SKM-1 treated with dmso at 0.1 percent for 144 hours (cell line): Measurements from ENCODE around the gene DRAM1.

Experiments
- DNase-seq: peaks from one replicate; lab custom pipeline; 2025; ENCODE audit not compliant: unreplicated experiment; lab: John Stamatoyannopoulos, UW

Gene DRAM1

DNA sequence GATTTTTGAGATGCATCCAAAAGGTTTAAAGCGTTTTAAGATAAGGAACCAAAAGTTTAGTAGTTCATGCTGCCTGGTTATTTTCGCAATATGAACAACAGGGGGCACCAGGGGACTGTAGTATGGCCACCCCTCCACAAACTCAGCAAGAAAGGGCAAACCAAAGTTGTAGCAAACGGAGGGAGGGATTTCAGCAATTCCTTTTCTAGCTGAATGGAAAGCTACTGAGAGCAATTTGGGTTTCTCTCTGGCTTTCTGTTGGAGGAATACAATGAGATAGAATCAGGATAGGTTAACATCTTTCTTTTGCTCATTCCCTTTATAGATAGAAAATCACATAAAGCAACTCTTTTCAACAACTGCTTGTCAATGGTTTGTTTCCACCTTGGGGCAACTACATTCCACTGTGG lies 62.5 kb downstream of the DRAM1 start:
- DNase-seq: peak; percentile 50

DNA sequence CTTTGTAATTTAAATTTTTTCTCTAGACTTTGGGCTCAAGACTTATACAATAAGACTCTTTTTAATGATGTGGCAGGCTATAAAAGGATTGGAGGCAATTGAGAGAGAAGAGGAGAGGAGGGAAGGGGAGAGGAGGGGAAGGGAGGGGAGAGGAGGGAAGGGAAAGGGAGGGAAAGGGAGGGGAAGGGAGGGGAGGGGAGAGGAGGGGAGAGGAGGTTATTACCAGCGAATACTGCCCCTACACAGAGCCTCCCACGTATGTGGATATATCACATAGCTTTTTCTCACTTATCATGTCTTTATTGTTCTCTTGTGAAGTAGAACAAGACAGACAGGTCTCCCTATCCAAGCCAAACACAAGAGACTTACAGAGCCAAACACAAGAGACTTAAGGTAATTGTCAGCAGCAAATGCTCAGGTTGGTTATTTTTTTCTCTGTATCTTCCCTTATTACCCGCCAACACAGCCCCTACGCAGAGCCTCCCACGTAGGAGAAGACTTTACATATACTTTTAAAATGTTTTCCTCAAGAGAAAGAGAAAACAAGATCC lies 63.1 kb downstream of the DRAM1 start:
- DNase-seq: no peak

DNA sequence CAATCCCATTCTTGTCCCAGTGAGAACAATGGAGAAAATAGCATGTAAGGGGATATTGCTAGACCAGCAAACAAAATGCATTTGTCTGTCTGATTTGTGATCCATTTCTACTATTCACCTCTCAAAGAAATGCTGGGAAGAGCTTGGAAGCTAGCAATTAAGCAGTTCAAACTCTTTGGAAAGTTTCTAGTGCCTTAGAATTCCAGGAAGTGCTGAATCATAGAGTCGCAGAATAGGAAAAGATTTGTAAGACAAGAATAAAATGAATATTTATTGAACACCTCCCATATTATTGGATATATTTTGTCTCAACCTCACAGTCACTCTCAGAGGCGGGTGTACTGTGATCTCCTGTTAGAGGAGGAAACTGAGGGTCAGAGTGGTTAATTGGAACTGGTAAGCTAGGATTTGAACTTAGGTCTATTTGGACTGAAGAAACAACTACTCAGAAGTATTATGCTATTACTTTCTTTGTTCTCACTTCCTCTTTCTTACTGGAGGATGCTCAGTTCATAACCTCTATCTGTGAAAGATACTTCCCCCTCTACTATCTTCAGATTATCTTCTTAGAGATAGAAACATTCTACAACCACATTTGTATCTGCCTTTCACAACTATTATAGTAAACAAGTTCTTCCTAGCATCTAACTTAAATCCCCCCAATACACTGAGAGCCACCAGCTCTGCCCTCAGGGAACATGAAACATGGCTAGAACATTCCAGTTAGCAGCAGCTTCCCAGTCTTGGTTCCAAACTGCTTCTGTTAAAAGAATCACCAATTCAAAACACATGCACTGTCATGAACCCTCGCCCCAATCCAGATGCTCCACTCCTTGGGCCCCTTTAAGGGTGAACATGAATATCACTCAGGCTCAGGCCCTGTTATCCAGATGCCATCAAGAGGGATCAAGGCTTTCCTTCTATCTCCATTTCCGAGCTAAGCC lies 64.2 kb downstream of the DRAM1 start:
- peak; percentile 57 for DNase-seq

DNA sequence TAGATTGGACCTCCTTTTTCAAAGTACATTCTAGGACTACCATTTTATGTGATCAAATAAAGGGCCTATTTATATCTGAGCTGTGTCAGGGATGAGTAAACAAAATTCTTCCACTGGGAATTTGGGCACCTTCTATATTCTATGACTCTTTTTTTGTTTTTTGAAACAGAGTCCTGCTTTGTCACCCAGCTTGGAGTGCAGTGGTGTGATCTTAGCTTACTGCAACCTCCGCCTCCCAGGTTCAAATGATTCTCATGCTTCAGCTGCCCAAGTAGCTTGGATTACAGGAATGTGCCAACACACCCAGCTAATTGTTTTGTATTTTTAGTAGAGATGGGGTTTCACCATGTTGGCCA lies 64.8 kb downstream of the DRAM1 start:
- DNase-seq: no peak

DNA sequence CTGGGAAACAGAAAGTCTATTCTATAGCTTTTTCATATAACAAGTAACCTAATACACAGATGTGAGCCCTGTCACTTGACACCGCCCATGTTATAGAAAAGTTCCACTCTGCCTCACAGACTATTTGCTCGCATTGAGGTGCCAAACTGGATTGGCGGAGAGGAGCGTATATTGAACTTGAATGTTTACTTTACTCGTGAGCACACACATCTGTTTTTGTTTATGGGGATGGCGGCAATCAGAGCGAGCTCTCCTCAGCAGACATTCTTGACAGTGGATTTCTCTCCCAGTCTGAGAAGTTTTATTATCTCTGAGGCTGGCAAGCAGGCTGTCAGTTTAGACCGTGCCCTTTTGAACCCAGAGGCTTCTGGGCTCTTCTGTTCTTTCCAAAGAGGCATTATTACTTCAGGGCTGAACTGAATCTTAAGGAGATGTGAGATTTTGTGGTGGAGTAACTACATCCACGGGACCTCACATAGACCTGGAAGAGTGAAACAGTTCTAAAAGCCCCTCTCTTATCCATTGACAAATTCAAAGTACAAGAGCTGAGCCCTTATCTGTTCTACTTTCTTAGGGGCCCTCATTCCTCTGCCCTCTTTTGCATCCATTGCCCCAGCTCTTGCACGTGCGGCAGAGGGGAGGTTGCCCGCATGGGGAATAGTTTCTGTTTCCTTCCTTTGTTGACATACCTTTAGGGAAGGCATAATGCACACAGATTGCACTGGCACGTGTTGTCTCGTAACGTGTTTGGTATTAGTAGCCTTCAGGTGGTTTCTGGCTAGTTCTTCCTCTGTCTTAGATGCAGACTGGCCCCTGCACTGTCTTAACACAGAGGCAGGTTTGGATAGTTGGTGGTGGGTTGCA lies 68.2 kb downstream of the DRAM1 start:
- no peak for DNase-seq

DNA sequence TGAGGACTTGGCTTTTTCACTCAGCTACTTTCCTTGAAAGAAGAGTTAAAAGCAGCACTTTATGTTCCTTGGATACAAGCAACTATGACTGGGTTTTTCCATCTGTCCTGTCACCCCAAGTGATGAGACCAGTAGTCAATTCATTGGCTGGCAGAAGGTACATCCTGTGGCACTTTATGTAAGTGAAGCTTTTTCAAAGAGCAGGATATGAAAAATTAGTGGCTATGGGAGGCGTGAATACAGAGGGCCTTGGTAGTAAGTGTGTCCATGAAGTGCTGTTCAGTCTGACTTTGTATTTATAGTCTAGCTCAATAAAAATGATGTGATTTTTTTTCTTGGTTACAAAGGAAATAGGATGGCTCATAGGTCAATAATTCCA lies 68.8 kb downstream of the DRAM1 start:
- no peak for DNase-seq

DNA sequence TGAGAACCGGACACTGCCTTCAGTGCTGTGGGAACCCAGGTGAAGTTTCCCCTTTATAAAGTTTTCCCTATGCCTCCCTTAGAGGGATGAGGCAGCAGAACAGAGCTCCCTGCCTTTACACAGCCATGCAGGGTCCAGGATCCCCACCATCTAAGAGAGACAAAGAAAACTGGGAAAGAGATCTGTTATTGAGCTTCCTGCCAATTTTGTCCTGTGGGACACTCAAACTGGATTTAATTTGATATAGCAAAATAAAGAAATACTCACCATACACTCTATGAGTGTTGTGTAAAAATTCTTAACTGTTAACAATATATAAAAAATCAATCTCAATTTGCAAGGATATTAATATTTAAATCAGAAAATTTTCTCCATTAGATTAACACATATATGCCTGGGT lies 69.9 kb downstream of the DRAM1 start:
- no peak for DNase-seq

DNA sequence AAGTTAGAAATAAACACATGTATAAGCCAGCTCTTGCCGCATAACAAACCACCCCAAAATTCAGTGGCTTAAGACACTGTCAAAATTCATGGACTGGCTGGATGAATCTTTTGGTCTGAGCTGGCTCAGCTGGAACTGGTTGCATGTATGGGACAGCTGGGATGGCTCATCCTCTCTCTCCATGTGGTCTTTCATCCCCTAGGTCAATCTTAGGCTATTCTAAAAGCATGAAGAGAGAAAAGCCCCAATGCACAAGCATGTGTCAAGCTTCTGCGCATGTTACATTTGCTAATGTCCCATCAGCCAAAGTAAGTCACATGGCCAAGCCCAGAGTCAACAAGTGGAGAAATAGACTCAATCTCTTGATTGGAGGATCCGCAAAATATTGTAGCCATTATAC lies 71.0 kb downstream of the DRAM1 start:
- no peak for DNase-seq

DNA sequence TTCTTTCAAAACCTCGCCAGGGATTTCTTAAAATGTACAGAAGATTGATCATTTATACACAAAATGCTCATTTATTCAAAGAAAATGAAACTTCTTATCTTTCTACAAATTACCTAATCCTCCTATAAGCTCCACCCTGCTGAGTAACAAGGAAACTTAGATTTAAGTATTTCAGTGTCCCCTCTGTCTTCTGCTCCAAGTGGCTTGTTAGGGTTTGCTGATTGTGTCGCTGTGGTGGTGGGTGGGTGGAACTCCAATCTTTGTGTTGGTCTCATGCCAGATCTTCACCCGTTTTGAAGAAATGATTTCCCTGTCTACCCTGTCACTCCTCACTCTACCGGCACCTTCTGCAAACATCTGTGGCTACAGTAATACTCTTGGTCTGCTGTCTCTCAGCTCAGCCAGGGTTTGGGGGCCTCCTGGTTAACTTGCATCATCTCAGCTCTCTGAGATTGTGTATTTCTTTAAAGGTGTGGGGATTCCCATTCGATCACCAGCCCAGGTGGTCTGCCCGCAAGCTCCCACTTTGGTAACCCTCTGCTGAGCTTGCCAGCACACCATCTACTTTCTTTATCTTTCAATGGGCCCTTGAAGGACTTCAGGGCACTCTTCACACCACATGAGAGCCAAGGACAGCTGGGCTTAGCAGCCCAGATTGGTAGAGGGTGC lies 73.8 kb downstream of the DRAM1 start:
- no peak for DNase-seq

DNA sequence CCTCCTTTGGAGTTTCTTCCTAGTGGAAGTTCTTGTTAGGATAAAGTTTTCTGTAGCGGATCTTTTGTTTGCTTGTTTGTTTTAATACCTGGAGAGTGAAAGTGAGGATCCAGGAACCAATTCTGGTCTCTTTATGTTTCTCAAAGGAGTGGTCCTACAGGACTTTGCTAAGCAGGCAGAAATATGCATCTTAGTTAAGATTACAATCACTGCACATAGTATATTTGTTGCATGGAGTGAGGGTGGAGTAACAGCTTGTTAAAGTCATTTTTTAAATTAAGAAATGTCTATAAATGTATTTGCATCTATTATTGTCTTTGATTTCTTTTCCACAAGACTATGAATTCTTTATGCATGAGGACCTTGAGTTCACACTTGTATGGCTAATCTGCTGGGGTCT lies 76.7 kb downstream of the DRAM1 start:
- DNase-seq: no peak

DNA sequence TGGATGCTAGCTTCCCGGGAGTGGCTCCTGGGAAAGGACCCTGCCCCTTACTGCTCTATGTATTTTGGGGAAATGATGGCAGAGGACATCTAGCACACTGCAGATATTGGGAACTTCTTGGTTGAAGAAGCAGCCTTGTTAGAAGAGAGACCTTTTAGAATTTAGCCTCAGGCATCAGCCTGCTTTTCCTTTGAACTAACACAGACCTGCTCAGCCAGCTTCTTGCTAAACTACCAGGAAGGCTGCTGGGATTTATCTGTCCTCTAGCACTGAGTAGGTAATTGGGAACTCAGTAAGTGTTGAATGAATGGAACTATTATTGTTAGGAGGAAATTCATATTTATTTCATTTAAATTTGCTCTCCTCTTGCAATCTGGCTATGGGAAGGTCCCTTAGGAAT lies 77.3 kb downstream of the DRAM1 start:
- DNase-seq: no peak

DNA sequence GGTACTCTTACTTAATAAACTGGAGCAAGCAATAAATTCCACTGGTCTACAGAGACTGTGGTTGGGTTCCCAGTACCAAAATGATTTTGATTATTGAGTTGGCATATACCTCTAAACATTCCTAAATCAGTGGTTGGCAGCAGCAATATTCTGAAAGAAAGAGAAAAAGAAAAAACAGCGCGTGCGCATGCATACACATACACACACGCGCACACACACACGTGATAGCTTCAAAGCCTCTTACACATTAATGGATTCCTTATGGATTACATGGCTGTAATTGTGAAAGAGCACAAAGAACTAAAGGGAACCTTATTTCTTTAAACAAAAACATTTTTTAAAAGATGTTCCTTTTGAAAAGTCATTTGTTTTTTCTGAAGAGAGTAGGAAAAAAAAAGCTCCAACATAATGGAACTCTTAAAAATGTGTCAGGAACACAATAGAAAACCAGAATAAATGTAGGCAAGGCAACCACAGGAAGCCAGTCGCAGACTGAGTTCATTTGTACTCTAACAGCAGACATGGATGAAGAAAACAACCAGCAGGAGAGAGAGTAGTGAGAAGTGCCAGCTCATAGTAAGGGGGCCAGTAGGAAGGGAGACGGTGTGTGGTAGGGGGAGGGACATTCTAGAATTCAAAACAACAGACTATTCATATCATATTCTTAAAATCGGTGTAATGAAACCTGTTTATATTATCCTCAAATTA lies 80.0 kb downstream of the DRAM1 start:
- no peak for DNase-seq

DNA sequence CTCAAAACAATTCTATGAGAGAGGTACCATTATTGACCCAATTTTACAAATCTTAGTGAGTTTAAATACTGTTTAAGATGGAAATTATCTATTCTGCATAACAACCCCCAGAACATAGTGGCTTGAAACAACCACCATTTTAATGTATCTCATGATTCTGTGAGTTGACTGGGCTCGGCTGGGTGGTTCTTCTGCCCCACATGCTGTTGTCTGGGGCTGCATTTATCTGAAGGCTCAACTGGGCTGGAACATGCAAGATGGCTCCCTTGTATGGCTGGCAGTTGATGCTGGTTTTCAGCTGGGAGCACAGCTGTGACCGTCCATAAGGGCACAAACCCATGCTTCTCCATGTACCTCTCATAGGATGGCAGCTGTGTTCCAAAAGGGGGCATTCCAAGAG lies 82.2 kb downstream of the DRAM1 start:
- DNase-seq: no peak

DNA sequence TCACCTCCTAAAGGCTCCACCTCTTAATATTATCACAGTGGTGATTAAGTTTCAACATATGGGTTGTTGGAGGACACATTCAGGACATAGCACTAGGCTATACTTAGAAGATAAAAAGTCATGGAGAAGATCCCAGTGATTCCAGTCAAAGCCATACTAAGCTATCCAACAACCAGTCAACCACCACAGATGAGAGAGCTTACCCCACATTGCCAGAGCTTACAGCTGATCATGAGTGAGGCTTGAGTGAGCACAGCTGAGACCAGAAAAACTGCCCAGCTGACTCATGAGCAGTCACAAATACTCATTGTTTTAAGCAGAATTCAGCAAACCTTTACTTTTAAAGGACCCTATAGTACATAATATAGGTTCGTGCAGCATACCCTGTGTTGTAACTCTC lies 85.1 kb downstream of the DRAM1 start:
- no peak for DNase-seq

DNA sequence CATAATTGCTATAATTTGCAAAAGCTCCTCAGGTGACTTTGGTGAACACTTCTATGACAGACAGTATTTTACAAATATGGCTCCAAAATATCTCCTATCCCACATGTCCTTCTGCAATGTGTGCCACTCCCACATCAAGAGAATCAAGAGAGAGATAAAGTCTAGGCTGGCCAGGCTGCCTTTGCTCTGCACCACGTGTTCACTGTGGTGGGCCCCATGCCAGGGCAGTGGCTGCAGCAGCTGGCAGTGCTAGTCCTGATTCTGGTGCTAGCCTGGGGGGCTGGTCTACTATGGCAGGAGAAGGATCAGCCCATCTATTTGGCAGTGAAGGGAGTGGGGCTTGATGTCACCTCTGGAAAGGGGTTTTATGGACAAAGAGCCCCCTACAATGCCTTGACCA lies 86.3 kb downstream of the DRAM1 start:
- no peak for DNase-seq

DNA sequence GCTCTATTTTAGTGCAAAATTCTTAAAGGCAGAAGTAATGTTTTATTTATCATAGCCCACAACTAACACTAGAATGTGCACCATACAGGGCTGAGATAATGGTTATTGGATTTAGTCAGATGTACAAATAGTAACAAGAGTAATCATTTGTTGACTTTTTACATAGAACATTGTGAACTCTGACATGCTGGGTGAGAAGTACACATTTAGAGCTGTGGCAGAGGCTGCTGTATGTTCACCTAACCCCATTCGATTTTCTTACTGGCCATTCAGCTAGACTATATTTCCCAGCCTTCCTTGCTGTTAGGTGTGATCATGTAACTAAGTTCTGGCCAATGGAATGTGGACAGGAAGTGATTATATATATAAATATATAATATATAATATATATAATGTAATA lies 89.1 kb downstream of the DRAM1 start:
- no peak for DNase-seq

DNA sequence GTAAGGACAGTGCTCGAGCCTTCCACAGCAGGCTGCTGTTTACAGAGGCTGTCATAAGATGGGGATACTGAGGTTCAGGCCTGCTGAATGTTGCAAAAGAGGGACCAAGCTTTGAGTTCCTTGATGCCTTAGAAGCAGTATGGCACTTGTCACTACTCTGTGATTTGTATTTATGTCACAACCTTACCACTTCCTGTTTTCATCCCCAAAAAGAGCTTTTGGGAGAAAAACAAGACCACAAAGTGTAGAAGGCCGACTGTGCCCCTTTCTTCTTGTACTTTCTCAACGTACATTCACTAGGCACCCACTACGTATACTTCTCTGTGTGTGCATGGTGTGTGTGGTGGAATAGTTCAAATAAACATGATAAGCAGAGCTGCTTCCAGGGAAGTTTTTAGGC lies 90.1 kb downstream of the DRAM1 start:
- DNase-seq: peak; percentile 7

DNA sequence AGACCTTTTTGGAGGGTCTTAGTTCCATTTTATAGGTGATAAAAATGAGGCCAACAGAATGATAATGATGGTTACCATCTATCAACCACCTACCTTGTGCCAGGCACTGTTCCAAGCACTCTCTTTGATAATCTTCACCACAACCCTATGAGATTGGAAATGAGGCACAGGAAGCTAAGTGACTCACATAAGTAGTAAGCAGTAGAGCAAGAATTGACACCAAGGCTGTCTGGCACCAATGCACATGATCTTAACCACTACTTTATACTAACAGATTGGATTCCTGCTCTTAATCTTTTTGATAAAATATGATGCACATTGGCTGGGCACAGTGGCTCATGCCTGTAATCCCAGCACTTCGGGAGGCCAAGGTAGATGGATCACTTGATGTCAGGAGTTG lies 91.4 kb downstream of the DRAM1 start:
- DNase-seq: no peak
